Ishikawa (cell line): ENCODE data around the gene KRT9.

Experiments used
- CEBPB ChIP-seq: IDR thresholded peaks from 2 replicates; pipeline ENCODE4 v1.6.1; 2012
- CREB1 ChIP-seq: IDR thresholded peaks from 2 replicates; pipeline ENCODE4 v1.6.1; 2012; ENCODE audit warnings: low read depth
- EP300 ChIP-seq: IDR thresholded peaks from 2 replicates; pipeline ENCODE4 v1.6.1; 2012; ENCODE audit warnings: borderline replicate concordance
- MAX ChIP-seq: IDR thresholded peaks from 2 replicates; pipeline ENCODE4 v1.6.1; 2012
- NFIC ChIP-seq: IDR thresholded peaks from 2 replicates; pipeline ENCODE4 v1.6.1; 2012
- RAD21 ChIP-seq: IDR thresholded peaks from 2 replicates; pipeline ENCODE4 v1.6.1; 2012; ENCODE audit warnings: low read depth
- REST ChIP-seq: IDR thresholded peaks from 2 replicates; pipeline ENCODE4 v1.6.1; 2012; ENCODE audit warnings: low read depth, mild to moderate bottlenecking
- TAF1 ChIP-seq: IDR thresholded peaks from 2 replicates; pipeline ENCODE4 v1.6.1; 2012; ENCODE audit warnings: low read depth, mild to moderate bottlenecking
- TCF12 ChIP-seq: IDR thresholded peaks from 2 replicates; pipeline ENCODE4 v1.6.1; 2012; ENCODE audit warnings: low read depth
- YY1 ChIP-seq: IDR thresholded peaks from 2 replicates; pipeline ENCODE4 v1.6.1; 2012; ENCODE audit warnings: low read depth
- ZBTB7A ChIP-seq: IDR thresholded peaks from 2 replicates; pipeline ENCODE4 v1.6.1; 2012; ENCODE audit warnings: low read depth

DNA sequence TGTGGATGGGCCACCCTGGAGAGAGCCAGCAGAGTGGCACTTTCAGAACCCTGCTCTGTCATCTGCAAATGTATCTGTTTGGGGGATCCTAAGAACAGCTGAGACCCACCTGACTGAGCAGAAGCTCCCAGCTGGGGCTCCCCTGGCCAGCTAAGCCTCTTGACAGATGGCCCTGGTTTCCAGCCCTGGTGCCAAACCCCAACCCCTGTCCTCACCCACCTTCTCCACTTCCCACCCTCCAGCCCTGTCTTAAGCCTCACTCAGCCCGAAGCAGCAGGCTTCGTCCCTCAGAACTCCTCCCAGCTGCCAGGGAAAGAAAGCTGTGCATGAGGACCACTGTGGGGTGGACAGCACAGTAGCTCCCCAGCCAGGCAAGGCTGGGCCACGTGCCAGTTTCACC lies 3.5 kb upstream of the KRT9 start:
- TF ChIP-seq YY1 (no peak), CEBPB (no peak), EP300 (no peak), TCF12 (no peak), NFIC (no peak), RAD21 (no peak), REST (no peak), TAF1 (no peak), ZBTB7A (no peak), MAX (no peak), CREB1 (no peak)
